ENCODE results near the gene TGFA.

TGFA gene

DNA sequence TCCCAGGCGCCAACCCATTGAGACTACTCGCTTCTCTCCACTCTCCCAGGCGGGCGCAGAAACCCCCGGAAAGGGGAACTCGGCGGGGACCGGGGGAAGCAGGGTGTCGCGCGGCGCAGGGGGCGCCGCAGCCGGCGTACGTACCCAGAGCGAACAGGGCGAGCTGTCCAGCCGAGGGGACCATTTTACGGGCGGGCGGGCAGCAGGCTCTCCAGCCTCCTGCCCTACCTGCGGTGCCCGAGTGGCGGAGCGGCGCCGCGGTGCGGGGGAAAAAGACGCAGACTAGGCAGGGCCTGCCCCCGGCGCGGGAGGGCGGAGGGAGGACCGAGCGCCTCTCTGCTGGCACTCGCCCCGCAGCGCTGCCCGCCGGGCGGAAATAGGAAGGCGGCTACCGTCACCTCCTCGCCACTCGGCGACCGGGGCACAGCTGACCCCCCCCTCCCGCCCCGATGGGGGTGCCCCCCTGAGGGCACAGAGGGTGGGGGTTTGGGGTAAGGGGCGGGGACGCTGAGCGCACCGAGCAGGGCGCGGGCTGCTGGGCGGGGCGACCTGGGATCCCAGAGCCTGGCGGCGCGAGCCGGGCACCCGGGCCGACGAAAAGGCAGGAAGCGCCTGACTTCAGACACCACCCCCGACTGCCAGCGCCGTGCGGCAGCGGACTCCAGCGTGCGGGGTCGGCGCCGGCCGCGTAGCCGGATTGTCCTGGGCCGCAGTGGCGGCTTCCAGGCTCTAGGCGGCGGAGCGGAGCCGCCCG lies at the start of gene TGFA:
TSS of gene TGFA (minus strand) at position 243 of the 754 bp plus-strand sequence. CDS start at position 184, 59 bp downstream.
- H3K36me3 ChIP-seq (ENCODE audit: control insufficient read depth in 2 of 2, insufficient read depth in 1 of 2, low read length in 2 of 2), result no peaks in the 10 kb centered on the region
- ChIA-PET POLR2A (interaction anchor here (0.6 to 1.0 kb wide), 2 partner anchors 12 to 808 kb away, joined by 3 read pairs; no protein-coding TSS in a partner anchor), CTCF (interaction anchor here (1.2 to 2.5 kb wide), 2 partner anchors 64 to 249 kb away, joined by 3 to 6 read pairs; no protein-coding TSS in a partner anchor)
- peak within 1 kb of the TSS; percentile 55 for H3K4me3 ChIP-seq (ENCODE audit: low read depth, low read length)
- H3K9me3 ChIP-seq (ENCODE audit: control insufficient read depth, insufficient read depth, low read depth, low read length), result no peaks in the 10 kb centered on the region
- peak within 1 kb of the TSS; percentile 22; the same call in 1 of the 2 replicates for H3K27ac ChIP-seq (ENCODE audit: extremely low read depth, low read depth, low read length)
- H3K4me1 ChIP-seq (ENCODE audit: control insufficient read depth, insufficient read depth, low read length), result 0 out of 2 replicates have a peak, but pooled peaks cover 9% of the 10 kb centered on the region
- TF ChIP-seq TRIM28 (IDR thresholded peaks at IDR 0.05; ENCODE audit: borderline replicate concordance, low read length), result no peak
- TF ChIP-seq BCL11A (tag by site-specific recombination; IDR thresholded peaks at IDR 0.05; ENCODE audit: low read depth), result no peak
- peak; percentile 61; the same call in 1 of the 2 replicates for TF ChIP-seq KLF16 (tag by site-specific recombination; IDR thresholded peaks at IDR 0.05)
- TF ChIP-seq KLF10 (tag by site-specific recombination; IDR thresholded peaks at IDR 0.05), result no peak
- peak; percentile 87 for TF ChIP-seq ZIC2 (tag by site-specific recombination; IDR thresholded peaks at IDR 0.05)
- no peak for TF ChIP-seq ZNF785 (tag by site-specific recombination; IDR thresholded peaks at IDR 0.05)
- TF ChIP-seq ZNF302 (tag by site-specific recombination; IDR thresholded peaks at IDR 0.05; ENCODE audit: low read depth), result no peak
- TF ChIP-seq, protein P1, sequence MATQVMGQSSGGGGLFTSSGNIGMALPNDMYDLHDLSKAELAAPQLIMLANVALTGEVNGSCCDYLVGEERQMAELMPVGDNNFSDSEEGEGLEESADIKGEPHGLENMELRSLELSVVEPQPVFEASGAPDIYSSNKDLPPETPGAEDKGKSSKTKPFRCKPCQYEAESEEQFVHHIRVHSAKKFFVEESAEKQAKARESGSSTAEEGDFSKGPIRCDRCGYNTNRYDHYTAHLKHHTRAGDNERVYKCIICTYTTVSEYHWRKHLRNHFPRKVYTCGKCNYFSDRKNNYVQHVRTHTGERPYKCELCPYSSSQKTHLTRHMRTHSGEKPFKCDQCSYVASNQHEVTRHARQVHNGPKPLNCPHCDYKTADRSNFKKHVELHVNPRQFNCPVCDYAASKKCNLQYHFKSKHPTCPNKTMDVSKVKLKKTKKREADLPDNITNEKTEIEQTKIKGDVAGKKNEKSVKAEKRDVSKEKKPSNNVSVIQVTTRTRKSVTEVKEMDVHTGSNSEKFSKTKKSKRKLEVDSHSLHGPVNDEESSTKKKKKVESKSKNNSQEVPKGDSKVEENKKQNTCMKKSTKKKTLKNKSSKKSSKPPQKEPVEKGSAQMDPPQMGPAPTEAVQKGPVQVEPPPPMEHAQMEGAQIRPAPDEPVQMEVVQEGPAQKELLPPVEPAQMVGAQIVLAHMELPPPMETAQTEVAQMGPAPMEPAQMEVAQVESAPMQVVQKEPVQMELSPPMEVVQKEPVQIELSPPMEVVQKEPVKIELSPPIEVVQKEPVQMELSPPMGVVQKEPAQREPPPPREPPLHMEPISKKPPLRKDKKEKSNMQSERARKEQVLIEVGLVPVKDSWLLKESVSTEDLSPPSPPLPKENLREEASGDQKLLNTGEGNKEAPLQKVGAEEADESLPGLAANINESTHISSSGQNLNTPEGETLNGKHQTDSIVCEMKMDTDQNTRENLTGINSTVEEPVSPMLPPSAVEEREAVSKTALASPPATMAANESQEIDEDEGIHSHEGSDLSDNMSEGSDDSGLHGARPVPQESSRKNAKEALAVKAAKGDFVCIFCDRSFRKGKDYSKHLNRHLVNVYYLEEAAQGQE (tag by site-specific recombination; IDR thresholded peaks at IDR 0.05), result peak; percentile 69
- no peak for TF ChIP-seq ZNF37A (tag by site-specific recombination; IDR thresholded peaks at IDR 0.05)
- no peak for TF ChIP-seq ZNF777 (tag by site-specific recombination; IDR thresholded peaks at IDR 0.05; ENCODE audit: borderline replicate concordance)
- no peak for TF ChIP-seq ZNF580 (tag by site-specific recombination; IDR thresholded peaks at IDR 0.05)
- TF ChIP-seq ZNF223 (tag by site-specific recombination; IDR thresholded peaks at IDR 0.05), result no peak
- TF ChIP-seq ZNF366 (tag by site-specific recombination; conservative IDR thresholded peaks at IDR 0.05), result no peak
- TF ChIP-seq, protein P2, sequence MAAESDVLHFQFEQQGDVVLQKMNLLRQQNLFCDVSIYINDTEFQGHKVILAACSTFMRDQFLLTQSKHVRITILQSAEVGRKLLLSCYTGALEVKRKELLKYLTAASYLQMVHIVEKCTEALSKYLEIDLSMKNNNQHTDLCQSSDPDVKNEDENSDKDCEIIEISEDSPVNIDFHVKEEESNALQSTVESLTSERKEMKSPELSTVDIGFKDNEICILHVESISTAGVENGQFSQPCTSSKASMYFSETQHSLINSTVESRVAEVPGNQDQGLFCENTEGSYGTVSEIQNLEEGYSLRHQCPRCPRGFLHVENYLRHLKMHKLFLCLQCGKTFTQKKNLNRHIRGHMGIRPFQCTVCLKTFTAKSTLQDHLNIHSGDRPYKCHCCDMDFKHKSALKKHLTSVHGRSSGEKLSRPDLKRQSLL (tag by site-specific recombination; IDR thresholded peaks at IDR 0.05), result 0 out of 2 replicates have a peak, but pooled peaks have one; percentile 13
- peak; percentile 58; the same call in 1 of the 2 replicates for TF ChIP-seq PRDM10 (tag by site-specific recombination; IDR thresholded peaks at IDR 0.05)
- TF ChIP-seq HOXA7 (CRISPR knock-in tag; IDR thresholded peaks at IDR 0.05; ENCODE audit: borderline replicate concordance), result no peak
- TF ChIP-seq, protein P3, sequence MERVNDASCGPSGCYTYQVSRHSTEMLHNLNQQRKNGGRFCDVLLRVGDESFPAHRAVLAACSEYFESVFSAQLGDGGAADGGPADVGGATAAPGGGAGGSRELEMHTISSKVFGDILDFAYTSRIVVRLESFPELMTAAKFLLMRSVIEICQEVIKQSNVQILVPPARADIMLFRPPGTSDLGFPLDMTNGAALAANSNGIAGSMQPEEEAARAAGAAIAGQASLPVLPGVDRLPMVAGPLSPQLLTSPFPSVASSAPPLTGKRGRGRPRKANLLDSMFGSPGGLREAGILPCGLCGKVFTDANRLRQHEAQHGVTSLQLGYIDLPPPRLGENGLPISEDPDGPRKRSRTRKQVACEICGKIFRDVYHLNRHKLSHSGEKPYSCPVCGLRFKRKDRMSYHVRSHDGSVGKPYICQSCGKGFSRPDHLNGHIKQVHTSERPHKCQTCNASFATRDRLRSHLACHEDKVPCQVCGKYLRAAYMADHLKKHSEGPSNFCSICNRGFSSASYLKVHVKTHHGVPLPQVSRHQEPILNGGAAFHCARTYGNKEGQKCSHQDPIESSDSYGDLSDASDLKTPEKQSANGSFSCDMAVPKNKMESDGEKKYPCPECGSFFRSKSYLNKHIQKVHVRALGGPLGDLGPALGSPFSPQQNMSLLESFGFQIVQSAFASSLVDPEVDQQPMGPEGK (tag by site-specific recombination; IDR thresholded peaks at IDR 0.05), result peak; percentile 73; the same call in 1 of the 2 replicates
- TF ChIP-seq ZNF335 (tag by site-specific recombination; conservative IDR thresholded peaks at IDR 0.05), result peak; percentile 47
- no peak for TF ChIP-seq ZFHX2 (tag by site-specific recombination; conservative IDR thresholded peaks at IDR 0.05)
- peak; percentile 63 for TF ChIP-seq CTCF (tag by site-specific recombination; IDR thresholded peaks at IDR 0.05)
- TF ChIP-seq ZNF423 (tag by site-specific recombination; IDR thresholded peaks at IDR 0.05), result 0 out of 2 replicates have a peak, but pooled peaks have one; percentile 9
- TF ChIP-seq KLF17 (tag by site-specific recombination; IDR thresholded peaks at IDR 0.05), result 0 out of 2 replicates have a peak, but pooled peaks have one; percentile 4
- TF ChIP-seq GLI4 (tag by site-specific recombination; IDR thresholded peaks at IDR 0.05), result no peak

Measured in HEK293 (cell line).